A549 (cell line): ENCODE results near the gene AFF2.

Experiments
- BHLHE40 ChIP-seq: IDR thresholded peaks from 2 replicates; pipeline ENCODE4 v1.6.1; 2012; ENCODE audit warnings: low read depth, low read length, inconsistent platforms
- CBX8 ChIP-seq: fragments of 200-600 bp; sonication (generic); IDR thresholded peaks from 2 replicates; pipeline ENCODE4 v1.6.1; 2016
- CEBPB ChIP-seq, 2 experiments: fragments of >200 bp in 1 of 2; sonication (Bioruptor Twin) in 1 of 2; formaldehyde crosslinking in 1 of 2; IDR thresholded peaks; 2 replicates each; pipeline ENCODE4 v1.6.1; 2012 to 2016
- CTCF ChIP-seq: fragments of >200 bp; sonication (Bioruptor Twin); formaldehyde crosslinking; IDR thresholded peaks from 3 replicates; pipeline ENCODE4 v1.5.1; 2016
- EP300 ChIP-seq, 2 experiments: fragments of >200 bp; sonication (Bioruptor Twin); formaldehyde crosslinking; IDR thresholded peaks; 2 replicates in 1 of 2; 3 replicates in 1 of 2; pipeline ENCODE4 v1.6.1; 2016 to 2017
- HOXB5 ChIP-seq: fragments of 250-450 bp; sonication (Bioruptor Pico); IDR thresholded peaks from 2 replicates; pipeline ENCODE4 v1.5.0; 2020; ENCODE audit warnings: mild to moderate bottlenecking, moderate library complexity
- MAX ChIP-seq: IDR thresholded peaks from 2 replicates; pipeline ENCODE4 v1.6.1; 2012
- POLR2A ChIP-seq: IDR thresholded peaks from 2 replicates; pipeline ENCODE4 v1.6.1; 2012; ENCODE audit warnings: mild to moderate bottlenecking, low read length
- RCOR1 ChIP-seq: fragments of 150-350 bp; IDR thresholded peaks from 2 replicates; pipeline ENCODE4 v1.6.1; 2014; ENCODE audit warnings: antibody characterized with exemption, low read length, low read depth
- REST ChIP-seq: fragments of 200-600 bp; sonication (generic); IDR thresholded peaks from 2 replicates; pipeline ENCODE4 v1.6.1; 2016; ENCODE audit warnings: antibody characterized with exemption, mild to moderate bottlenecking, moderate library complexity
- RFX5 ChIP-seq: fragments of 450-650 bp; IDR thresholded peaks from 2 replicates; pipeline ENCODE4 v1.7.1; 2014; ENCODE audit warnings: antibody characterized with exemption, mild to moderate bottlenecking, moderate library complexity
- RNF2 ChIP-seq: fragments of 200-600 bp; sonication (generic); IDR thresholded peaks from 2 replicates; pipeline ENCODE4 v1.6.1; 2016; ENCODE audit warnings: low read depth, mild to moderate bottlenecking, antibody characterized with exemption, moderate library complexity, borderline replicate concordance

- no peak for TF ChIP-seq EP300 (IDR thresholded peaks at IDR 0.05)
- TF ChIP-seq POLR2A: no peak
- no peak for TF ChIP-seq HOXB5
- no peak for TF ChIP-seq CTCF
- no peak for TF ChIP-seq CBX8
- no peak for TF ChIP-seq RFX5
- TF ChIP-seq CEBPB (IDR thresholded peaks at IDR 0.05): no peak
- no peak for TF ChIP-seq REST
- TF ChIP-seq RNF2: no peak
- TF ChIP-seq MAX: no peak
- no peak for TF ChIP-seq BHLHE40
- no peak for TF ChIP-seq RCOR1
Observed at GRCh38 chrX:148634591-148634990, 134.2 kb downstream of the AFF2 start.
